K562 (cell line): ENCODE results near the gene CNNM2. TPM values are rescaled to one million over a fixed set of nuclear protein-coding genes. Genes with fewer than 3 reads are reported as not detected.

ENCODE experiments used
- BCOR ChIP-seq: fragments of 450-650 bp; IDR thresholded peaks from 2 replicates; pipeline ENCODE4 v1.6.1; 2016
- CHD7 ChIP-seq: fragments of 200-600 bp; sonication (generic); IDR thresholded peaks from one replicate; pipeline ENCODE4 v1.6.1; 2012; ENCODE audit warnings: mild to moderate bottlenecking, low read depth, low read length, inconsistent platforms
- COPS2 ChIP-seq: fragments of 450-650 bp; conservative IDR thresholded peaks from 2 replicates; pipeline ENCODE4 v1.6.1; 2016; ENCODE audit warnings: mild to moderate bottlenecking, moderate library complexity
- DIDO1 ChIP-seq: fragments of 450-650 bp; IDR thresholded peaks from 2 replicates; pipeline ENCODE4 v1.6.1; 2016; ENCODE audit warnings: low read depth, missing biosample characterization, missing genetic modification characterization
- KLF16 ChIP-seq: IDR thresholded peaks from 2 replicates; pipeline ENCODE4 v1.6.1; 2016; ENCODE audit warnings: antibody characterized with exemption
- LCOR ChIP-seq: sonication (generic); formaldehyde crosslinking; IDR thresholded peaks from 2 replicates; pipeline ENCODE4 v1.8.0; 2022; ENCODE audit warnings: mild to moderate bottlenecking, missing genetic modification reagents
- MEF2D ChIP-seq: conservative IDR thresholded peaks from 2 replicates; pipeline ENCODE4 v1.6.1; 2016; ENCODE audit warnings: low read depth, missing genetic modification characterization, missing compliant biosample characterization
- NCOA6 ChIP-seq: fragments of 450-650 bp; IDR thresholded peaks from 2 replicates; pipeline ENCODE4 v1.6.1; 2017; ENCODE audit warnings: mild to moderate bottlenecking
- PML ChIP-seq: IDR thresholded peaks from 2 replicates; pipeline ENCODE4 v1.6.1; 2012; ENCODE audit warnings: low read length, inconsistent platforms
- RHOXF2B ChIP-seq: fragments of 250-450 bp; sonication (Bioruptor Pico); conservative IDR thresholded peaks from 2 replicates; pipeline ENCODE4 v1.5.1; 2021
- ZNF224 ChIP-seq: sonication (generic); formaldehyde crosslinking; IDR thresholded peaks from 2 replicates; pipeline ENCODE4 v1.8.0; 2022; ENCODE audit warnings: mild to moderate bottlenecking, missing genetic modification reagents
- ZNF589 ChIP-seq: fragments of 200-800 bp; sonication (Bioruptor generic); IDR thresholded peaks from 2 replicates; pipeline ENCODE4 v1.6.1; 2016; ENCODE audit warnings: low read depth, missing genetic modification characterization, missing compliant biosample characterization
- ZNF592 ChIP-seq: fragments of 450-650 bp; IDR thresholded peaks from 2 replicates; pipeline ENCODE4 v1.6.1; 2017; ENCODE audit warnings: antibody characterized with exemption, mild to moderate bottlenecking
- polyA plus RNA-seq, 8 experiments: library from polyadenylated mRNA; depleted of rRNA in 4 of 8; stranded (reverse) in 5 of 8; unstranded in 3 of 8; fragments of >200 nt; fragmentation: Nextera tagmentation in 2 of 8; fragmentation: Illumina TruSeq in 1 of 8; extraction: Ambion mirVana in 2 of 8; extraction: Trizol in 1 of 8; gene quantifications; 2 replicates each; pipeline versions ENCODE4 v1.2.1 to v1.2.3, GENCODE V29; 2011 to 2014; ENCODE audit warnings: inconsistent platforms in 1 of 8, missing spikeins in 1 of 8
- total RNA-seq, 7 experiments: library from RNA; depleted of rRNA in 6 of 7; stranded (reverse); fragments of >200 nt in 6 of 7; fragmentation: Illumina TruSeq in 2 of 7; extraction: Trizol in 2 of 7; gene quantifications; 2 replicates each; pipeline versions ENCODE4 v1.2.1 to v1.2.3, GENCODE V29; 2011 to 2021; ENCODE audit warnings: low replicate concordance in 1 of 7

The CNNM2 gene
- total and polyA plus RNA-seq, 9 of the 15 experiments (the other 6 are each of a cell fraction or from before 2014, with no cell fraction given) = 0.21 to 5.0 (median 1.3) TPM

- no peak for TF ChIP-seq RHOXF2B (CRISPR knock-in tag)
- no peak for TF ChIP-seq ZNF589 (CRISPR knock-in tag)
- TF ChIP-seq COPS2 = no peak
- TF ChIP-seq PML = no peak
- TF ChIP-seq LCOR (CRISPR knock-in tag) = no peak
- no peak for TF ChIP-seq ZNF592
- TF ChIP-seq DIDO1 (tag) = no peak
- no peak for TF ChIP-seq BCOR
- TF ChIP-seq CHD7 = no peak
- TF ChIP-seq KLF16 = peak; percentile 57
- TF ChIP-seq ZNF224 (CRISPR knock-in tag) = no peak
- TF ChIP-seq NCOA6 = no peak
- TF ChIP-seq MEF2D = no peak
Measured at GRCh38 chr10:103125323-103126267, 207.5 kb downstream of the CNNM2 start (continued).
